Measurements from ENCODE around the gene FBXL16.

Gene FBXL16

DNA sequence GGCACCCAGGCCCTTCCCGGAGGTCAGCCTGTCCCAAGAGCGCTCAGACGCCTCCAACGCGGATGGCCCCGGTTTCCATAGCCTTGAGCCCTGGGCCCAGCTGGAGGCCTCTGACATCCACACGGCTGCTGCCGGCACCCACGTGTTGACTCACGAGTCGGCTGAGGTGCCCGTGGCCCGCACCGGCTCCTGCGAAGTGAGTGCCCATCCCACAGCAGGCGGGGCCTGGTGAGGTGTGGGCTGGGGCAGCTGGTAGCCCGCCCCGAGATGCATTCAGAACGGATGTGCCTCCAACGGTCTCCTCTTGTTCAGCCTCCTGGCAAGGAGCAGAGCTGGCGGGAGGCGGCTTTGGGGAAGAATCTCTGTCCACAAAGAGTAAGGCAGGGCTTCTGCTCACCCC is 53.8 kb downstream of the FBXL16 start:
- Histone ChIP-seq H3K36me3 (ENCODE audit: insufficient read depth, low read length) (no peaks in the 10 kb centered on the region), H3F3A (ENCODE audit: low read depth) (no peaks in the 10 kb centered on the region)
- TF ChIP-seq EZH2phosphoT487 (IDR thresholded peaks at IDR 0.05; ENCODE audit: borderline replicate concordance) (no peak), CTCF (conservative IDR thresholded peaks at IDR 0.05; ENCODE audit: low read length) (no peak)

GRCh38 chr16:649631-650030 is 56.0 kb downstream of the FBXL16 start:
- H3F3A ChIP-seq (ENCODE audit: low read depth): no peaks in the 10 kb centered on the region
- peak overlapping the region; percentile 65 for H3K4me2 ChIP-seq (ENCODE audit: low read depth, low read length, poor library complexity, severe bottlenecking)
- TF ChIP-seq CTCF (conservative IDR thresholded peaks at IDR 0.05; ENCODE audit: low read length): no peak
- no peak for TF ChIP-seq EZH2phosphoT487 (IDR thresholded peaks at IDR 0.05; ENCODE audit: borderline replicate concordance)
- H3K4me3 ChIP-seq (ENCODE audit: low read length, poor library complexity, severe bottlenecking): peak overlapping the region; percentile 86
- H3K4me1 ChIP-seq (ENCODE audit: insufficient read depth, low read length, poor library complexity, severe bottlenecking): no peaks in the 10 kb centered on the region
- no peaks in the 10 kb centered on the region for H3K27me3 ChIP-seq (ENCODE audit: insufficient read depth, low read length, poor library complexity, severe bottlenecking)
- no peaks in the 10 kb centered on the region for H3K9me3 ChIP-seq (ENCODE audit: insufficient read depth, low read depth, low read length)
- no peaks in the 10 kb centered on the region for H3K9me2 ChIP-seq (replicated peaks; ENCODE audit: low read depth, low read length)
- 0 out of 2 replicates have a peak, but pooled peaks cover 3% of the 10 kb centered on the region for H3K79me2 ChIP-seq (ENCODE audit: insufficient read depth, low read length)
- H3K9ac ChIP-seq (ENCODE audit: low read depth, low read length, poor library complexity, severe bottlenecking): peak overlapping the region; percentile 76
- H3K36me3 ChIP-seq (ENCODE audit: insufficient read depth, low read length): no peaks in the 10 kb centered on the region
- no peak overlapping the region for H2AFZ ChIP-seq (ENCODE audit: low read length)
- H4K20me1 ChIP-seq (ENCODE audit: insufficient read depth, low read length, poor library complexity, severe bottlenecking): no peaks in the 10 kb centered on the region

More for the DNA sequence above, 53.8 kb downstream of the FBXL16 start:
- H3K4me1 ChIP-seq (ENCODE audit: insufficient read depth, low read length, poor library complexity, severe bottlenecking): no peaks in the 10 kb centered on the region
- H4K20me1 ChIP-seq (ENCODE audit: insufficient read depth, low read length, poor library complexity, severe bottlenecking): no peaks in the 10 kb centered on the region
- H3K9me2 ChIP-seq (replicated peaks; ENCODE audit: low read depth, low read length): no peaks in the 10 kb centered on the region
- H3K79me2 ChIP-seq (ENCODE audit: insufficient read depth, low read length): 0 out of 2 replicates have a peak, but pooled peaks cover 3% of the 10 kb centered on the region
- no peak overlapping the region for H2AFZ ChIP-seq (ENCODE audit: low read length)
- no peaks in the 10 kb centered on the region for H3K9me3 ChIP-seq (ENCODE audit: insufficient read depth, low read depth, low read length)
- no peaks in the 10 kb centered on the region for H3K27me3 ChIP-seq (ENCODE audit: insufficient read depth, low read length, poor library complexity, severe bottlenecking)
- no peak overlapping the region for H3K4me3 ChIP-seq (ENCODE audit: low read length, poor library complexity, severe bottlenecking)
- no peak overlapping the region for H3K9ac ChIP-seq (ENCODE audit: low read depth, low read length, poor library complexity, severe bottlenecking)
- no peak overlapping the region for H3K4me2 ChIP-seq (ENCODE audit: low read depth, low read length, poor library complexity, severe bottlenecking)

- Histone ChIP-seq H3K27me3 (ENCODE audit: insufficient read depth, low read length, poor library complexity, severe bottlenecking) (no peaks in the 10 kb centered on the region), H3K9me2 (replicated peaks; ENCODE audit: low read depth, low read length) (no peaks in the 10 kb centered on the region), H4K20me1 (ENCODE audit: insufficient read depth, low read length, poor library complexity, severe bottlenecking) (no peaks in the 10 kb centered on the region), H2AFZ (ENCODE audit: low read length) (peak within 1 kb of the TSS; percentile 64), H3K4me2 (ENCODE audit: low read depth, low read length, poor library complexity, severe bottlenecking) (peak within 1 kb of the TSS; percentile 88), H3K9ac (ENCODE audit: low read depth, low read length, poor library complexity, severe bottlenecking) (peak within 1 kb of the TSS; percentile 76), H3K4me3 (ENCODE audit: low read length, poor library complexity, severe bottlenecking) (peak within 1 kb of the TSS; percentile 86), H3F3A (ENCODE audit: low read depth) (no peaks in the 10 kb centered on the region), H3K79me2 (ENCODE audit: insufficient read depth, low read length) (0 out of 2 replicates have a peak, but pooled peaks cover 3% of the 10 kb centered on the region), H3K4me1 (ENCODE audit: insufficient read depth, low read length, poor library complexity, severe bottlenecking) (no peaks in the 10 kb centered on the region), H3K9me3 (ENCODE audit: insufficient read depth, low read depth, low read length) (no peaks in the 10 kb centered on the region), H3K36me3 (ENCODE audit: insufficient read depth, low read length) (no peaks in the 10 kb centered on the region)
- TF ChIP-seq CTCF (conservative IDR thresholded peaks at IDR 0.05; ENCODE audit: low read length): no peak
- no peak for TF ChIP-seq EZH2phosphoT487 (IDR thresholded peaks at IDR 0.05; ENCODE audit: borderline replicate concordance)
Measured at GRCh38 chr16:648781-649589, 56.6 kb downstream of the FBXL16 start, which contains the start of gene WDR90. TSS of gene WDR90 (plus strand) at chr16:649365. CDS start at chr16:649417, 52 bp downstream.

Measured in Loucy (cell line).